Stimulated activated CD8-positive, alpha-beta memory T cell treated with anti-CD3 and anti-CD28 coated beads, Interleukin-7, amount 100 ng/mL, for 48 hours (primary cell): ENCODE data around the gene PCSK7.
A peak's percentile ranks its signal among the peaks of the same experiment; 100 is the strongest.

Experiments
- DNase-seq, 2 donors: peaks; one replicate each; pipeline ENCODE4 v3.0.0-alpha.2; 2020; ENCODE audit warnings: low read depth in 1 of 2; ENCODE audit errors: extremely low read depth in 1 of 2

PCSK7 gene

DNA sequence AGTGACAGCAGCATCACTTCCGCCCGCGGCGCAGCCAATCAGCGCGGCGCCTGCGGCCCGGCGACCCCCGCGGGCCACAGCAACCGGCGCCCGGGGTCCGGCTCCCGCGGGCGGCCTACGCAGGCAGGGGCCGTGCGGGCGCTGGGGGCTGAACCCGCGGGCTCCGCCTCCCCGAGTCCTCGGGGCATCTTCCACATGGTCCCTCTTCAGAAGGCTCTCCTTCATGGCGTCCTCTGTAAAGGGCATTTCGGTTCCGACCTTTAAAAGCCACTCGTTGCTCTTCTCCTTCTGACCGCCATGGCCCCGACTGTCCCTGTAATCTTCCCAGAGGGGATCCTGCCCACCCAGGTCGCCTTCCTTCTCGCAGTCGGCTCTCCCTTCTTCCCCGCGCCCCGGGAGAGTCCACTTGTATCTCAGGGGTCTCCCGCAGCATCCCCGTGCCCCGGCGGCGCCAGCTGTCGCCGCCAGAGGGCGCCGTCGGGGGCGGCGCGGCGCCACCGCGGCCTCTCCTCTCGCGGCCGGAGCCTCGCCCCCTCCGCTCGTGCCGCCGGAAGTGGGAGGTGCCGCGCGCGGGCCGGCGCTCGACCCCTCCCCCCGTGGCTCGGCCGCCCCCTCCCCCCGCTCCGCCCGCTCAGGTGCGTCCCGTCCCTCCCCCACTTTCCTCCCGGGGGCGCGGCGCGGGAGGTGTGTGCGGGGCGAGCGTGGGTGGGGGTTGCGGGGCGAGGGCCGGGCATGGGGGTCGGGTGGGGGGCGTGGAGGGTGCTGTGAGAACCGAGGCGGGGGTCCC, 412 bp upstream of the PCSK7 start, which contains the start of gene RNF214:
Gene RNF214 (plus strand): TSS at position 580 of the 787 bp plus-strand sequence. CDS start 1,602 bp downstream, outside the sequence.
- DNase-seq, result peak; percentile 48 to 69

DNA sequence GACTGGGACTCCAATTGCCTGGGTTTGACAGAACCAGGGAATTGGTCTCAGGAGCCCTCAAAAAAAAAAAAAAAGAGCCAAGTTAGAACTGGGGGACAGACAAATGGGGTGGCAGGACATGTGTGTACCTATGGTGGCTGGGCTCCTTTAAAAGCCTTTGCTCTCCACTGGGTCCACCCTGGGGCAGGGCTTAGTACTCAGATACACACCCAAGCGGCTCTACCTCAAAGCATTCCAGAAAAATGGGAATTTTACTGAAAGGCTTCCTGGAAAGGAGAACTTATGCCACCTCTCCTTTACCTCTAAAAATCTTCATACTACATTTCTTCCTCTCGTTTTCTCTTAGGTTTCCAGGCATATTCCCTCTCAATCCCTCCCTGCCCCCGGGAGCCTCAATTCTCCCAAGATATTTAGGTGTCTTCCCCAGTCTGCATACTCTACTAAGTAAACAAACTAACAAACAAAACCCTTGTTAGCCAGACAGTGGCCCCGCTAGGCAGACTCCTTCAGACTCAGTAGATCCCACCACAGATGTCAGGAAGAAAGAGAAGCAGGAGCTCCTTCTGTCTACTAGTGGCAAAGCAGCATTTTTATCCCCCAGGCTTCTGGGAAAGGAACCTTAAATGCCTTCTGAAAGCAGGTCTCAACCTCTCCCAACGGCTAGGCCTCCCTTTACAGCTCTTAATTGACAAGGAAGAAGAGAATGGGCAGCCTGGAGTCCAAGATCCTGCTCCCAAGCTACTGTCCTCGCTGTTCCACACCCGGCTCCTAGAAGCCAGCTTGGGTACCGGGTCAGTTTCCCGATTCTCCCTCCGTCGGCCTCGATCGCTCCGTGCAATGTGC, 653 bp downstream of the PCSK7 start:
- no peak for DNase-seq

DNA sequence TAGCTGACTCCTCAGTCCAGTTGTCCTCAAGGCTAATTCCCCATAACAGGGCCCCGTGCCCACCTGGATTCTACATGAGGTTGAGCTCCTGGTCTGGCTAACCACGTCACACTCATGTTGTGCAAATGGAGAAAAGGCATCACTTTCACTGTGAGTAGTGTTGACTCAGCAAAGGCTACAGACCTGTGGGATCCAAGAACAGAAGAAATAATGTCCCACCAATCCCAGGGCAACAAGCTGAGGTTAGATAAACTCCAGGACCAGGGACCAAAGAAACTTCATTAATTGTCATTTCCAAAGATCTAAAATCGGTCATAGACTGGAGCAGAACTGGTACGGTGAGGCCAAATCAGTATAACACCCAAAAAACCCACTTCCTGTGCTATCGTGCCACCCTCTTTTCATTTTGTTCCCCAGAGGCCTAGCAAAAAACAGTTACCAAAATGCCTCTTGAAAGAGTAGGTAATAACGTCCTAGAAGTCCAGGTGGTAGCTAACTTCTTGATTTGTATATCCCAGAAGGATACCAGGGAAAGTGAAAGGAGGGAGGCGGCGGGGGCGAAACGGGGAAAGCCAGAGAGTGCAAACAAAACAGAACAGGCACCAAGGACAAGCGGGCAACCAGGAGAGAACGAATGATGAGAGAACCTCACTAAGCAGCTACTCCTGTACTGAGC, 1.4 kb downstream of the PCSK7 start:
- peak in 1 of 2 donors; percentile 57 for DNase-seq

DNA sequence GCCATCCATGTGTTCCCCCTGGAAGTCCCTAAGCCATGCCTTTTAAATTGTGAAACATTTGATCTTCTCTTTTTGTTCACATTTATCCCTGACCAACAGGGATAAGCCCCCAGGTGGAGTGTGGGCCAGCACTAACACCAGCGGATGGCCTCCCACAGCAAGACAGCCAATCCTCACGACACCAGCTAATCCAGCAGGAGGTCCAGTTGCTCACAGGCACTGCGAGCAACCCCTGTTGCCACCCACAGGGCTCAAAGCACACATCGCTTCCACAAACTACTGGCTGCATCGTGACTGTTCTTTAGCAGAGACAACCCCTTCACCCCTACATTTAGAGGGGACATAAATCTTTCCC, 2.0 kb downstream of the PCSK7 start:
- no peak for DNase-seq

GRCh38 chr11:117229411-117229810, 2.5 kb downstream of the PCSK7 start:
- DNase-seq, result no peak

- no peak for DNase-seq
These were observed 3.8 kb downstream of the PCSK7 start for GRCh38 chr11:117228091-117228490.

DNA sequence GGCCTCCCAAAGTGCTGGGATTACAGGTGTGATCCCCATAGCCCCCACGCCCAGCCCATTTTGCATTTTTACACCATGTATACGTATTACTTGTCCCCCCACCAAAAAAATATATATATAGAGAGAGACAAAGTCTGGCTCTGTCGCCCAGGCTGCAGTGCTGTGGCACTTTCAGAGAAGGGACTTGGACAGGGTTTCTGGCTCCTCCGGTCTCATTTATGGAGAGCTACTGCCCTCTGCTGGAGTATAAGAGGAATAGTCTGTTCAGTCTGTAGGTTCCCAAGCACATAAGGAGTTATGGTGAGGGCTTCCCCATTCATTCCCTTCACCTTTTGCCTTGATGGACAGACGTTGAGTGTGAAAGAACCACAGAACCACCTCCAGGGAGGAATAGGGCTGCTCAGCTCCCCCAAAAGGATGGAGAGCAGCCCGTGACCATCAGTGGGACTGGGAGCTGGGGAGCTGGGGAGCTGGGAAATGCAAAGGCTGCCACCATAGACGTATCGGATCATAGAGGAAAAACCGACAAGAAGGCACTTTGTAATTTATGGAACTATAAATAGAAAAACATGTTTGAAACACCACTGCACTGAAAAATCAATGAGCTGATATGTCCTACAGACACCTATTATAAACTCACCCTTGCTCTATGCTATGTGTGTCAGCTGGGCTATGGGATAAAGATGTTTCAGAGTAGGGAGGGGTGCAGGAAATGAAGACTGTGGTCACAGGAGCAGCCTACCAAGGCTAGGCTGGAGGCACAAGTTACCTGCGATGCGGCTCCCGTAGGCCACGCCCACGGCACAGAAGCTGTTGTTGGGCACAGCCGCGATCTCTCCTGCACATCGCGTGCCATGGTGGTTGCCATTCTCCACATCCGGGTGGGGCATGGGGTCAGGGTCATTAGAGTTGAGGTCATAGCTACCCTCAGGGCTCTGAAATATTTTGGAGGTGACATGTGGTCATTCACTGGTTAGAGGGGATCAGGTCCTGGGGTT, 5.2 kb downstream of the PCSK7 start:
- no peak for DNase-seq

GRCh38 chr11:117225553-117226170, 6.2 kb downstream of the PCSK7 start:
- no peak for DNase-seq

DNA sequence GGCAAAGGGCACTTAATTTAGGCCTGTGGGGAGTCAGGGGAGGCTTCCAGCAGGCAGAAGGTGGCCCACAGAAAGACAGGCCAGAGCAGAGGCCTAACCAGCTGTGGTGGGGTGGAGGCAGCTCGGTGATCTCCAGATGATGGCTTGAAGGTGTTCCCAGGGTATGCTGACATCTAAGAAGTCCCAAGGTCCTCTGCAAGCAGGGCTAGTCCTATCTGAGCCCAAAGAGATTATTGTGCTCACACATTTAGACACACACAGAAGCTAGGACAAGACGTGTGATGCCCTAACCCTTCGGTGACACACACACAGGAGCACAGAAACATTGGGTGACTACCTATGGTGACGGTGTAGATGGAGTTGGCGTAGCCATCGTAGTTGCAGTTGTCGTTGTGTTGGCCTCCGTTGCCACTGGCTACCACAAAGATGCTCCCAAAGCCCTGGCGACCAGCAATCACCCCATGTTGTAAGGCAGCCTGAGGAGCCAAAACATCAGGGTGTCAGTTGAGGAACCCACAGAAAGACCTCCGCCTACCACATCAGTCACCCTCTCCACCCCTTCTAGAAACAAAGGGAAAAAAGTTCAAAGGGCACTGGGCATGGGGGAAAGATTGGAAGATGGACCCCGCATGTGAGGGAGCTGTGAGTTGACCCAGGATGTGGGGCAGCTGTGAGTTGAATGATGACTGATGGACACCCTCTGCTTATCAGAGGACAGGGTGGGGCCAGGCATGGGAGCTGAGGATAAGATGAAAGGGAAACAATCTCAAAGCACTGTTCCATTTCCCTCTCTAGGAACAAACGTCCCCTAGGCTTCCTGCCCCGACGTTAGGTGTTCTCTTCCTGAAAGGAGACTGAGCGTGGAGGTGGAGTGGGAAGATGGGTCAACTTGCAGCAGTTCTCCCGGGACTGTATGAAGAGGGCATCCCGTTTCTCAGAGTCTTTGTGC, 7.9 kb downstream of the PCSK7 start:
- no peak for DNase-seq

GRCh38 chr11:117222991-117223740, 8.7 kb downstream of the PCSK7 start:
- no peak for DNase-seq

DNA sequence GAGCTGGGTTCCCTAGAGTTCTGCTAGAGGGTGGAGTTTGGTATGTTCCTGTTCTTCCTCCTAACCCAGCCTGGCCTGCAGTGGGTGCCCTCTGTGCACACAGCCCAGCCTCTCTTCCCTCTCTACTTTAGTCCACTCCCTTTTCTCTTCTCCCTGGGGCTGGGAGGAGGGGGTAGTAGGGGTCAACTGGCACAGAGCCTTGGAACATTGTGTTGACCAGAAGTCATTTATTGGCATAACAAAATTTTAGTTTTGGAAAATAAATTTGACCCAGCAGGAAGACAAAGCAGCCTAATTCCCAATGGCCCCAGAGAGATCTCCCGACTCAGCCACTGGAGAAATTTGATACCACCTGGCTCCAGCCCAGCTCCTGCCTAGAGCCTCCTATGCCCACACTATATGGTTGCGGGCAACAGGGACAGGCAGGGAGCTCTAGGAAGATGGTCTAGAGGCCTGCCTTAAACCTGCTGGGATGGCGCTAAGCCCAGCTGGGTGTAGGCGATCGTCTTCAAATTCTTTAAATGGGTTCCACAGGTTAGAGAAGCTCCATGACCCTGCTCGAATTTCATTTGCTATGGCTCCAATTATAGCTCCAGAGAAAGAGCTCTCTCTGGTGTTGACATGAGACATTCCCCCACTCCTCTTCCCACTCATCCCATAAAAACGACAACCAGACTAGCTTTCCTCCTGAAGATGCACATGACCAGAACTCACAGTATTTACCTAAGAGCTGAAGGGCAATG, 9.9 kb downstream of the PCSK7 start:
- DNase-seq, result no peak

- no peak for DNase-seq
These were observed 10.7 kb downstream of the PCSK7 start for GRCh38 chr11:117220999-117221774.

- DNase-seq, result no peak
These were observed 11.3 kb downstream of the PCSK7 start for GRCh38 chr11:117220568-117220967.

DNA sequence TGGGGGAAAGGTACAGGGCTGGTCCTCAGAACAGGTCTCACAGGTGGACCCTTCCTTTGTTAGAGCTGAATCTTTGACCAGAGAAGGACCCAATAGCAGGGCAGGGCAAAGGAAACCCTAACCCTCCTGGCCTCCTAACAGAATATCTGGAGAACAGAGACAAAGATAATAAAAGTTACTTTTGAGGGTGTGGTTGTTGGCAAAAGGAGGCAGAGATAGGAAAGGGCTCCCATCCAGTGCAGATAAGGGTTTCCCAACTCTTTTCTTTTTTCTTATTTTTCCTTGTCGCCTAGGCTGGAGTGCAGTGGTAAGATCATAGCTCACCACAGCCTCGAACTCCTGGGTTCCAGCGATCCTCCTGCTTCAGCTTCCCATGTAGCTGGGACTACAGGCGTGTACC, 11.9 kb downstream of the PCSK7 start:
- DNase-seq, result no peak

GRCh38 chr11:117219455-117219854, 12.4 kb downstream of the PCSK7 start:
- DNase-seq, result no peak

DNA sequence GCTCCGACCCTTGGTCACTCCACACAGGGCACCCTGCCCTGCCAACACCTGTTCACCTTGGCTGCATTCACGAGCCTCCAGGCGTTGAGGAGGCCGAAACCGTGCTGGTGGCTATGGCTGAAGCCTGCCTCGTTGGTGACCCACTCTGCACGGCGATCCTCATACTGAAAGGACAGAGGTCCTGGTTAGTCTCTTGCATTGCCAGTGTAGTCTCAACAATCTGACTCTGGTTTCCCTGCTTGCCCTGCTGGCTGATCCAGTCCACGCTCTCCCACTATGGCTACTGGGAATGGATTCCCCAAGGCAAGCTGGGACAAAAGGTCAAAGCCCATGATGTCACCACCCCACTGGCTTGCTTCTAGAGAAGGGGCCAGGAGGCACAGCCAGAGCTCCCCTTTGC, 12.9 kb downstream of the PCSK7 start:
- DNase-seq, result no peak
